Measurements from ENCODE around the gene NAALADL1. TPM values are rescaled to one million over a fixed set of nuclear protein-coding genes. Genes with fewer than 3 reads are reported as not detected.

The NAALADL1 gene
- total and polyA plus RNA-seq, 2 of the 4 experiments (the other 2 are of a cell fraction): 3.8 to 5.8 TPM

- no peak overlapping the region for H3K4me2 ChIP-seq (ENCODE audit: low read depth, low read length)
- TF ChIP-seq NFE2L2 (IDR thresholded peaks at IDR 0.05; ENCODE audit: low read depth, low read length): no peak
- no peak for TF ChIP-seq CEBPB (IDR thresholded peaks at IDR 0.05; ENCODE audit: low read depth, low read length)
- no peak for TF ChIP-seq CTCF (conservative IDR thresholded peaks at IDR 0.05; ENCODE audit: low read depth, low read length)
- no peaks in the 10 kb centered on the region for H3K9me3 ChIP-seq (ENCODE audit: control insufficient read depth, insufficient read depth, low read length)
- H2BK5ac ChIP-seq (ENCODE audit: low read depth, low read length, poor library complexity, severe bottlenecking): no peak overlapping the region
- H3K4ac ChIP-seq (ENCODE audit: low read depth, low read length): no peak overlapping the region
- no TSS peak for BruUV-seq (replicated peaks)
- ATAC-seq (ENCODE audit: low read depth) (no peak), DNase-seq (no peak)
- H3K23ac ChIP-seq (ENCODE audit: low read depth, low read length): no peak overlapping the region
- H4K5ac ChIP-seq (ENCODE audit: low read depth, low read length): no peak overlapping the region
- no peaks in the 10 kb centered on the region for H4K20me1 ChIP-seq (ENCODE audit: insufficient read depth, low read length)
- no peak overlapping the region for H3K14ac ChIP-seq (replicated peaks; ENCODE audit: low read depth, low read length)
- H2AFZ ChIP-seq (replicated peaks; ENCODE audit: low read length, poor library complexity): no peak overlapping the region
- no peak overlapping the region for H3K18ac ChIP-seq (ENCODE audit: low read depth, low read length)
- H2BK15ac ChIP-seq (ENCODE audit: low read depth, low read length): no peak overlapping the region
- intact Hi-C loops (cut with micrococcal nuclease): no loop called here
- H3K56ac ChIP-seq (ENCODE audit: extremely low read depth, insufficient read depth, low read length): no peak overlapping the region
- no peaks in the 10 kb centered on the region for H3K9me1 ChIP-seq (ENCODE audit: insufficient read depth, low read length)
- no peaks in the 10 kb centered on the region; a peak in 1 of 4 replicates for H3K79me1 ChIP-seq (ENCODE audit: low read depth in 1 of 2, low read length in 2 of 2)
- H3K27me3 ChIP-seq (ENCODE audit: control insufficient read depth, insufficient read depth, low read length): no peaks in the 10 kb centered on the region
- no peak overlapping the region for H4K91ac ChIP-seq (ENCODE audit: insufficient read depth, low read depth, low read length)
- in situ Hi-C loops (cut with MboI; ENCODE audit: low sequenced_read_pairs): no loop called here
- H2AK9ac ChIP-seq (replicated peaks; ENCODE audit: low read depth, low read length, poor library complexity): no peak overlapping the region
- no peak overlapping the region for H2AK5ac ChIP-seq (ENCODE audit: low read depth, low read length)
- no peaks in the 10 kb centered on the region for H3K4me1 ChIP-seq (ENCODE audit: control insufficient read depth, insufficient read depth, low read length)
- dilution Hi-C loops (cut with HindIII; ENCODE audit: low sequenced_read_pairs, unreplicated experiment): no loop called here
- H3K27ac ChIP-seq (ENCODE audit: insufficient read depth, low read length): no peak overlapping the region
- H3K36me3 ChIP-seq (ENCODE audit: control insufficient read depth, insufficient read depth, low read length): peaks cover 24% of the 10 kb centered on the region; the same call in 1 of the 2 replicates
- H3K9ac ChIP-seq (ENCODE audit: low read depth, low read length): no peak overlapping the region
- H2BK20ac ChIP-seq (ENCODE audit: low read depth, low read length): no peak overlapping the region
- WGBS, 2 experiments (ENCODE audit: extremely low coverage in 2 of 2, insufficient read length in 1 of 2): 61% methylated on average over 3 of the region's 11 CpGs; no CpG with 5 or more reads in 1 of the 2 experiments
- H3K4me3 ChIP-seq (ENCODE audit: insufficient read depth, low read depth, low read length): no peak overlapping the region
- no peak overlapping the region for H4K8ac ChIP-seq (ENCODE audit: low read depth in 2 of 2, low read length in 2 of 2)
- H2BK120ac ChIP-seq (ENCODE audit: low read depth, low read length): no peak overlapping the region
- CTCF ChIA-PET: no interaction called here
- POLR2A ChIA-PET (ENCODE audit: unreplicated experiment): no interaction called here
These were observed 22.8 kb downstream of the NAALADL1 start for GRCh38 chr11:65035579-65035978.
